Measurements from ENCODE around the gene ARL5C.

Gene ARL5C

DNA sequence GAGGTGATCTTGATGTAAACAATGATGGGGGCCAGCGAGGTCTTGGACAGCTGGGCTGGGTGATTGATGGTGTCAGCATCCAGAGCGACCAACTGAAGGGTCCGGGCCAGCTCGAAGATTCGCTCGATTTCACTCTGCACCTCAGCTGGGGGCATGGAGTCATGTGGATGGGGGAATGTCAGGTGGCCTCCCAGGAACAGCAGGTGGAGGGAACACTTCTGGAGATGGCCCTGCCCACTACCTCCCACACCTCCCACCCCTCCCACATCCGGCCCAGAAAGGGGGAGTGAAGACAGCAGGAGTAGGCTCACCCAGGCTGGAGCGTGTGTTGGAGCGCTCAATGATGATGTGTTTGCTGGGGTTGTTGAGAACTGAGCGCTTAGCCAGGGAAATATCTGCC lies 17.8 kb upstream of the ARL5C start:
- no peak for DNase-seq (ENCODE audit: low read depth)
- no peak overlapping the region for H3K4me3 ChIP-seq (ENCODE audit: low read length)
- TF ChIP-seq, protein P1, sequence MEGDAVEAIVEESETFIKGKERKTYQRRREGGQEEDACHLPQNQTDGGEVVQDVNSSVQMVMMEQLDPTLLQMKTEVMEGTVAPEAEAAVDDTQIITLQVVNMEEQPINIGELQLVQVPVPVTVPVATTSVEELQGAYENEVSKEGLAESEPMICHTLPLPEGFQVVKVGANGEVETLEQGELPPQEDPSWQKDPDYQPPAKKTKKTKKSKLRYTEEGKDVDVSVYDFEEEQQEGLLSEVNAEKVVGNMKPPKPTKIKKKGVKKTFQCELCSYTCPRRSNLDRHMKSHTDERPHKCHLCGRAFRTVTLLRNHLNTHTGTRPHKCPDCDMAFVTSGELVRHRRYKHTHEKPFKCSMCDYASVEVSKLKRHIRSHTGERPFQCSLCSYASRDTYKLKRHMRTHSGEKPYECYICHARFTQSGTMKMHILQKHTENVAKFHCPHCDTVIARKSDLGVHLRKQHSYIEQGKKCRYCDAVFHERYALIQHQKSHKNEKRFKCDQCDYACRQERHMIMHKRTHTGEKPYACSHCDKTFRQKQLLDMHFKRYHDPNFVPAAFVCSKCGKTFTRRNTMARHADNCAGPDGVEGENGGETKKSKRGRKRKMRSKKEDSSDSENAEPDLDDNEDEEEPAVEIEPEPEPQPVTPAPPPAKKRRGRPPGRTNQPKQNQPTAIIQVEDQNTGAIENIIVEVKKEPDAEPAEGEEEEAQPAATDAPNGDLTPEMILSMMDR (IDR thresholded peaks at IDR 0.05; ENCODE audit: insufficient read depth, low read depth, low read length, missing control alignments) = no peak

DNA sequence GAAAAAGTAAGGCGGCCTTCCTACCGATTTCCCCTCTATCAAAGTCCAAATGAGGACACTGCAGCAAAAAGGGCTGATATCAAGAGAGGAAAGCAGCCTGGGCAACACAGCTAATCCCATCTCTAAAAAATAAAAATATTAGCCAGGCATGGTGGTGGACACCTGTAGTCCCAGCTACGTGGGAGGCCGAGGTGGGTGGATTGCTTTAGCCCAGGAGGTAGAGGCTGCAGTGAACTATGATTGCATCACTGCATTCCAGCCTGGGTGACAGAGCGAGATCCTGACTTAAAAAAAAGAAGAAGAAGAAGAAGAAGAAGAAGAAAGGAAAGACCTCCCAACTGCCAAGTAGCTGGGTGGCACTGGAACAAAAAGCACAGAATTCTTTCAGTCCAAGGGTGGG lies 17.1 kb upstream of the ARL5C start:
- TF ChIP-seq, protein P1 (IDR thresholded peaks at IDR 0.05; ENCODE audit: insufficient read depth, low read depth, low read length, missing control alignments) = no peak
- DNase-seq (ENCODE audit: low read depth) = no peak
- no peak overlapping the region for H3K4me3 ChIP-seq (ENCODE audit: low read length)

DNA sequence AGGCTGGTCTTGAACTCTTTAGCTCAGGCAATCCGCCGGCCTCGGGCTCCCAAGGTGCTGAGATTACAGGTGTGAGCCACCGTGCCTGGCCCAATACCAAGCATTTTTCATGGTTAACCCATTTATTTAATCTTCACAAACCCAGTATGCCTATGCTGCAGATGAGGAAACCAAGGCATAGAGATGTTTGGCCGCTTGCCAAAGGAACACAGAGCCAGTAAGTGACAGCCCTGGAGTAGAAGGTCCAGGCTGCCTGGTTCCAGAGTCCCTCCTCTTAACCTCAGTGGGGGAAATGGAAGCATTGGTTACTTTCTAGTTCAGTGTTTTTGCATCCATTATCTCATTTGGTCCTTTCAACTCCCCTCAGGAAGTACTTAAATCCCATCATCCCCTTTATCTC lies 15.3 kb upstream of the ARL5C start:
- TF ChIP-seq, protein P1 (IDR thresholded peaks at IDR 0.05; ENCODE audit: insufficient read depth, low read depth, low read length, missing control alignments) = no peak
- no peak overlapping the region for H3K4me3 ChIP-seq (ENCODE audit: low read length)
- DNase-seq (ENCODE audit: low read depth) = no peak

DNA sequence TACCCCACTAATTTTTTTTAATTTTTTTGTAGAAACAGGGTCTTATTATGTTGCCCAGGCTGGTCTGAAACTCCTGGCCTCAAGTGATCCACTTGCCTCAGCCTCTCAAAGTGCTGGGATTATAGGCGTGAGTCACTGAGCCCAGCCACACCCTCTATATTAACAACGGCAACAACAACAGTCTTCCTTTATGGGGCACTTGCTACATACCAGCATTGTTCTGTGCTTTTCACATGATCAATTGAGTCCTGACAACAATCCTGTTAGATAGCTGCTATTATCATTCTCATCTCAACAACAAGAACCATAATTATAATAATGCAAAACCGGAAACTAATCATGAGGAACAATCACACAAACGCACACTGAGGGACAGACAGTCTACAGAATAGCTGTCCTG lies 12.6 kb upstream of the ARL5C start:
- TF ChIP-seq, protein P1 (IDR thresholded peaks at IDR 0.05; ENCODE audit: insufficient read depth, low read depth, low read length, missing control alignments) = no peak
- DNase-seq (ENCODE audit: low read depth) = peak; percentile 73
- H3K4me3 ChIP-seq (ENCODE audit: low read length) = no peak overlapping the region

DNA sequence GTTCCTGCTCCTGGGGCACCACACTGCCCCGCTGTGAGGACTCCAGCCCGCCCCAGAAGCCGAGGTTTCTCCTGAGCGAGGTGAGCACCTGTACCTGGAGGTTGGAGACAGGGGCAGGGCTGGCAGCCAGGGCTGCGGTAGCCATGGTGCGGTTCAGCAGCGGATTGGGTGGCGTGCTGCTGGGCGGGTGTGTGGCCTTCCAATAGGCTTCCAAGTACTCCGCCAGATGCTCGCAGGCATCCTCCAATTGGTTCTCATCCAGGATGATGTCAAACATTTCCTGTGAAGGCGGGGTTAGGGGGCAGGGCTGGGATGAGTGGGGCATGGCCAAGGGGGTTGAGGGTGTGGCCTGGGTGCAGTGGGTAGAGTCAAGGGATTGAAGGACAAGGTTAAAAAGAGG lies 11.3 kb upstream of the ARL5C start:
- TF ChIP-seq, protein P1 (IDR thresholded peaks at IDR 0.05; ENCODE audit: insufficient read depth, low read depth, low read length, missing control alignments) = no peak
- no peak overlapping the region for H3K4me3 ChIP-seq (ENCODE audit: low read length)
- DNase-seq (ENCODE audit: low read depth) = no peak

DNA sequence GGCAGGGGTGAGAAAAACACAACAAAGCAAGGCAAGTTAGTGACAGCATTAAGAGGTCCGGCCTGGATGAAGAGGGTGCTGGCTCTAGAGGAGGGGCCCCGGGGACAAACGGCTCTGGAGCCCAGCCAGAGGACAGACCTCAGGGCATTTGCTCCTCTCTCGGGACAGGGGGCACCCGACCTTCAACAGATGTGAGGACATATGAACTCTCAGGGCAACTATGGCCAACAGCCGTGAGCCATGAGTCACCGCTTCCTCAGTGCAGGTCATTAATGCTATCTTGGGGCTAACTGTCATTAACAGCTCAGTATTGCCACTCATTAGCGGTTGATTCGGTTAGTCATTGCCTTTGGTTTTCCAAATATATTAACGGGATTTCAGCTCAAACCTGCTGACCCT lies 9.7 kb upstream of the ARL5C start:
- no peak for DNase-seq (ENCODE audit: low read depth)
- TF ChIP-seq, protein P1 (IDR thresholded peaks at IDR 0.05; ENCODE audit: insufficient read depth, low read depth, low read length, missing control alignments) = no peak
- H3K4me3 ChIP-seq (ENCODE audit: low read length) = no peak overlapping the region

DNA sequence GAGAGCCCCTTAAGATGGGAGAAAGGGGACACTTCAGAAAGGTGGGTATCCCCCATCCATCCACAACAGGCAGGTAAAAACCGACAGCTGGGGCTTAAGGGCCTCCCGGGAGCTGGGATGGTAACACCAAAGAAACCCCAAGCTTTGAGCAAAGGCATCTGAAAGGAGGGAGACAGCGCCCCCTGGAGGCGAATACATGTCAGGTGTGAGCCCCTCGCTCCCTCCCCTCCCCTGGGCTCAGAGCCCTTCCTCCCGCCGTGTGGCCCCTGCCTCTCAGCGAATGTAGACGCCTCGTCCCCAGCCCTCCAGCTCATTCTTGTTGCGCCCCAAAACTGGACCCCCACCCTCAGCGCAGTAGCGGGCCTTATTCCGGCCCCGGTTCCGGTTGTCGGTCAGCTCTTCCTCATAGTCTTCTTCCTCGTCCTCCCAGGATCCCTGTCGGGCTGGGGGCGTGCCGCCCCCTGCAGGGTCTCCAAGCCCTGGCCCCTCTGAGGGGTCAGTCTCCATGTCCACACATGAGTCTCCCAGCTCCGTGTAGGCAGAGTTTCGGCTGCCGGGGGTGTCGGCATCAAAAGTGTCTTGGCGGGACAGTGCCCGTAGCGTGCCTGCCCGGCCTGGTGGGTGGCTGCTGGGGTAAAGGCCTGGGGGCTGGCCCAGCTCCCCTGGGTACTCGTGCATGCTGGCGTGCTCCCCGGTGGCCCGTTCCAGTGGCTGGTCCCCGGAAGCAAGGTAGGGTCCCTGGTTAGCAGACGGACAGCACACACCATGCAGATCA lies 9.1 kb upstream of the ARL5C start:
- no peak overlapping the region for H3K4me3 ChIP-seq (ENCODE audit: low read length)
- peak; percentile 70 for DNase-seq (ENCODE audit: low read depth)

More for the DNA sequence above, 9.1 kb upstream of the ARL5C start:
- TF ChIP-seq, protein P1 (IDR thresholded peaks at IDR 0.05; ENCODE audit: insufficient read depth, low read depth, low read length, missing control alignments) = peak; percentile 85
